GM04504 (cell line): ENCODE measurements around the gene UFC1.

ENCODE experiments used
- DNase-seq: peaks from one replicate; pipeline ENCODE4 v3.0.0-alpha.2; 2012; ENCODE audit warnings: low read depth

The UFC1 gene

DNA sequence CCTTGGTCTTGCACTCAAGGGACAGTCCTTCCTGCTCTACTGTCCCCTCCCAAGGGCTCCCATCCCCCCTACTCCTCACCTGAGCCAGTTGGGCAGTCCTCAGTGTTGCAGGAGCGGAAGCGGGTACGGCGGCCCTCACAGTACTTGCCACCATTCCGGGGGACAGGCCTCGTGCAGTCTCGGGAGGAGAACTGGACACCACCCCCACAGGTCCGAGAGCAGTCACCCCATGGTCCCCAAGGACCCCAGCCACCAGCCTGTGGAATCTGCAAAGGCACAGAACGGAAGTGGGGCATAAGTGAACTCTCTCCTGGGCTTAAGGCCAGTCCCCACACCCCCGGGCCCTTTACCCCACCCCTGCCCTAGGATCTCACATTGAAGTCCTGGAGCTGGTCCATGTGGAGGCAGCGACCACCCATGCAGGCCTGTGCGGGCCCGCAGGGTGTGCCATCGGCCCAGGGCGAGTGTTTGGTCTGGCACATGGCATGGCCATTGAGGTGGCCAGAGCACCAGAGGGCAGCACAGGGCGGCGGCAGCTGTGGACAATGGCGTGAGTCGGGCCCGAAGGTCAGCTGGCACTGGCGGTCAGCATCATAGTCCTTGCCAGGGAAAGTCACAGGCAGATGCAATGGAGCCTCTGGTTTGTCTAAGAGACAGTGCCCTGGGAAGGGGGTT lies 39.9 kb downstream of the UFC1 start:
- DNase-seq, result no peak

- no peak for DNase-seq
Measured at GRCh38 chr1:161195171-161195570, 41.4 kb downstream of the UFC1 start.

DNA sequence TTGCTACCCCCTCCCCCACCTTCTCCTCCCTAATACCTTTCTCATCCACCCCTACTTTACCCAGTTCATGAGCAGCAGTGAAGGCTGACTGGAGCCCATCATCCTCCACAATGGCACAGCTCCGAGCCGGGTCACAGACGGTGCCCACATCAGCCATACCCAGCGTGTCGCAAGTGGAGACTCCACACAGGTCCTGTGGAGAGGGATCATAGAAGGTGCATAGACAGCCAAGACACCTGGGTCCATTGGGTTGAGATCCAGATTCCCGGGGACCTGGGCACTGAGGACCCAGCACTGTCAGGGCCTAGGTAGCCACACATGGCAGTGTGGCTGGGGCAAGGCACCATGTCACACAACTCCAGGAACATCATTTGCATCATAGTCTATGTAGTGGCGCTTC lies 42.3 kb downstream of the UFC1 start:
- DNase-seq, result no peak

DNA sequence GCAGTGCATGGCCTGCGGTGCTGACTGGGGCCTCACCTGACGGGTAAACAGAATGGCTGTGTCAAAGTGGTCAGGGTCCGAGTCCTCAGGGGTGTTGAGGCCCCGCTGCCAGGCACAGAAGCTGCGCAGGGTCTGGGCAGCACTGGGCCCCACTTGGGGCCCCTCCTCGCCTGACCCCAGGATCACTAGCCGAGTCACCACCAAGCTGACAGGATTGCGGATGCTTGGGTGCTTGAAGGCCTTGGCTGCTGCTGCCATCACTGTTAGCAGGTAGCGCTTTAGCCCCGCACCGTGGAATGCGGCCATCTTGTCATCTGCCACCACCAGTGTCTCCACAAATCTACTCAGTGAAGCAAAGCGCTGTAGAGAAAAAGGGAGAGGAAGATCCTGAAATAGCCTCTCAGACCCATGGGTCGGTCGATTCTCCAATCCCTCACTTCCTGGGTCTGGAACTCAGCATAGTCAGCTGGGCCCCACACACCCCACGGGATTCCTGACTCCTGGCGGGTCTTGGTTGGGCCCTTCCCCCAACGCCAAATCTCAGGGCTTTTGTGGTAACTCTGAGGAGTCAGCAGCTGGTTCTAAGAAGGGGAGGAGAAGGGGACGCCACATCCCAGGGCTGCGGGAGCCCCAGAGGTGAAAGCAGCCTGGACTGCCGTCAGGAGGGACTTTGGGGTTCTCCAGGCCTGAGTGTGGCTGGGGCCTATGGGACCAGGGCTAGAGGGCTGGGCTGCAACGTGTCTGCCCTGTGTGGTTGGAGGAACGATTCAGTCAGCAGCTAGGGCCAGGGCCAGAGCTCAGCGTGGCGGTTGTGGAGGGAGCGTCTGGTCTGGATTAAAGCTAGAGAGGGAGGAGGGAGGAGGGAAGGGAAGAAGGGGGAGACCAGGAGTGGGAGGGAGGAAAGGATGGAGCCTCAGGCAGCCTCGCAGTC lies 43.0 kb downstream of the UFC1 start:
- peak; percentile 84 for DNase-seq

DNA sequence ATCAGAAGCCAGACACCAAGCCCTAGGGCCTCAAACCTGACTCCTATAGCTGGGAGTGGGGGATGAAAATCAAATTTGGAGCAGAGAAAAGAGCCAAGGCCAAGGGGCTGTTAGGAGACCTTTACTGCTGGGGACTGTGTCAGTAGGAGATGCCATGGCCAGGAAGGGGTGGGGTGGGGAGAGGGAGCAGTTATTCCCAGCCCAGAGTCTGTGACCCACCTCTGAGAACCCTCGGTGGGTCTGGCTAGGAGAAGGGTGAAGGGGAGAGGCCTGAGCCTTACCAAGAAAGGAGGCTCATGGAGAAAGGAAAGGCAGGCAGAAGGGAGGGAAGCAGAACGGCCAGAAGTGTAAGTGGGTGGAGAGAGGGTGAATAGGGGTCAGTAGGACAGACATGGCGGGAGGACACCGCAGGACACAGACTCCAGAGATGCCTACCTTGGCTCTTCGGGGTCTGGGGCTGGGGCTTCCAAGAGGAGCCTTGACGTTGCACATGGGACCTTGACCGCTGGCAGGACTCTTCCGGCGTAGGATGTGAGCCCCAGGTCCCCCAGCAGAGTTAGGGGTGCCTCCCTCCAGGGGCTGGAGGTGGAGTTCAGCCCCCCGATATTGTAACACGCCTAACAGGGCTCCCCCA lies 43.9 kb downstream of the UFC1 start:
- DNase-seq, result no peak

DNA sequence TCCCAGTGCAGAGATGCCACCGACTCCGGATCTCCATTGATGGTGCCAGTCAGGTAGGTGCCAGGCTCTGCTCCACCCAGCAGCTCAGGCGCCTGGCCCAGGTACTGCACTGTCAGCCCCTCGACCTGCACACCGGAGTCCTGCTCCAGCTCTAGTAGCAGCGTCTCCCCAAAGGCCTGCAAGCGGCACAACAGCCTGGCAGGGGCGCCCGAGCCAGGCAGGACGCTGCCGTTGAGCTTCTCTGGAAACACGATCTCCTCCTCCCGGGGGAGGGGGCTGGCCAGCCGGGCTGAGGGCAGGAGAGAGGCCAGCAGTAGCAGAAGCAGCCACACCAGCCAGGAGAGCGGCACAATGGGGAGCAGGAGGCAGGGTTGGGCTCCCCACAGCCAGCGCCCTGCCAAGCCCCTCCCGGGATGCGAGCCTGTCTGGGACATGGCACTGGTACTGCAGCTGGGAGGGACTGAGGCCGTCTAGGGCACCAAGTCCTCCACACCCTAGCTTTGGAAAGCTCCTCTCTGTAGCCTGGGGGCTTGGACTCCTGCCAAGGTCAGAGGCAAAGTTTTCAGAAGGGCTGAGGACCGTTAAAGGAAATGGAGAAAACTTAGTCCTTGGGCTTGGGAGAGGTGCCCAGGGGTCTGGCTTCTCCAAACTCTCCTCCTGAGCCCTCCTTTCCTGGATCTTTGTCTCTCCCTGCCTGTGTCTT lies 44.6 kb downstream of the UFC1 start:
- DNase-seq, result no peak

DNA sequence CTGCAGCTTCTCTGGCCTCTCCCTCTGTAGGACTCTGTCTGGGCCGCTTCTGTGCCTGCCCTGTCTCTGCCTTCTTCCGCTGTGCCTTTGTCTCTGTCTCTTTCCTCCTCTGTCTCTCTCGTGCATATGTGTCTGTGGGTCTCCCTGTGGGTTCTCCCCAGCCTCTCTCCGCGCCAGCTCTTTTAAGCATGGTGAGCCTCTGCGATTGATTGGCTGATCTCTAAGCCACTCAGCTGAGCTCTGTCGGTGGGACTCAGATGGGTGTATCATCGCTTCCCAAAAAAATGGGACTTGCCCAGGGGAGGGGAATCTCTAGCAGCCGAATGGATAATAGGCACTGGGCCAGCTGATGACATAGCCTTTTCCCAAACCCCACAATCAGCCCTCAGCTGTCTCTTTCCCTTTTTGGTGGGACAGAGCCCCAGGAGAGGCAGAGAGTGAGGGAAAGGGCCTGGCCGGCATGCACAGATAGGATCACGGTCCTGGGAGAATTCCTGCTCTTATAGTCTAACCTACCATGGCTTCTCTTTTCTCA lies 45.2 kb downstream of the UFC1 start, which contains the start of gene ADAMTS4:
Gene ADAMTS4, minus strand, starts transcription at position 158 of the 535 bp plus-strand sequence. CDS start 427 bp downstream, outside the sequence.
- DNase-seq, result peak; percentile 67

GRCh38 chr1:161199506-161200139 lies 45.8 kb downstream of the UFC1 start:
- no peak for DNase-seq

GRCh38 chr1:161200421-161200991 lies 46.7 kb downstream of the UFC1 start:
- DNase-seq, result no peak

DNA sequence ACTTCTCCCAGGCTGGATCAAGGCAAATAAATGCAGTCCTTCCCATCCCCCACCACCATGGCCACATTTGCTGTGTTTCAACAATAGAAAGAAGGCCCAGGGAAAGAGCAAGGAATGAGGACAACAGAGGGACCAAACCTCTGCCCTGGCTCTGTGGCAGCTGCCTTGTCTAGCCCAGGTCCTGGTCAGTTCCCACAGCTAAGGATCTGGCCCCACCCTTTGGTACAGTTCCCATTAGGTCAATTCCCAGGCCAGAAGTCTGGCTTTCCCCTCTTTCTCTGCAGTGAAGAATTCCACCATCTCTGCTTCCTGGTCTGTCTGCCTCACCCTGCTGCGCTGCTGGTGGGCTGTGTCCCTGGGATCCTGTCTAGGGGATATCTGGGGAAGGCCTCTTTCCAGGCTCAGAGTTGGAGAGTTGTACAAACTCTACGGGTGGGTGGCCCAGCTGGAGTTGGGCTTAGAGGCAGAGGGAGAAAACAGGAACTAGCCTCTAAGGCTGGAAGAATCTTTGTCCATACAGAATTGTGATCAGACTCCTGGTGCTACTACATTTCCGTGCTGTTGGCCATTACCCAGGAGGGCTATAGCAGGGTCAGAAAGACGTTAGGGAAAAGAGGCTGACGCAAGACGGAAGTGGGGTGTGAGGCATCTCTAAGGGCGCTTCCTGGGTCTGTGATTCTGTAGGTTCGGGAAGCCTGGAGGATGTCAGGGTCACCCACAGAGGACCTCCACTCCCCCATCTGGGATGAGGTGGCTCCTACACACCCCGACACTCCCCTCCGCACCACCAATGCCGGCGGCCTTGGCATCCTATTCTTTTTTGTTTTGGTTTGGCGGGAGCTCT lies 47.4 kb downstream of the UFC1 start:
- no peak for DNase-seq

GRCh38 chr1:161201836-161202712 lies 48.3 kb downstream of the UFC1 start, which contains the start of gene NDUFS2:
NDUFS2 (plus strand) TSS chr1:161202367; CDS start chr1:161202386, 19 bp downstream.
- DNase-seq, result peak; percentile 99

DNA sequence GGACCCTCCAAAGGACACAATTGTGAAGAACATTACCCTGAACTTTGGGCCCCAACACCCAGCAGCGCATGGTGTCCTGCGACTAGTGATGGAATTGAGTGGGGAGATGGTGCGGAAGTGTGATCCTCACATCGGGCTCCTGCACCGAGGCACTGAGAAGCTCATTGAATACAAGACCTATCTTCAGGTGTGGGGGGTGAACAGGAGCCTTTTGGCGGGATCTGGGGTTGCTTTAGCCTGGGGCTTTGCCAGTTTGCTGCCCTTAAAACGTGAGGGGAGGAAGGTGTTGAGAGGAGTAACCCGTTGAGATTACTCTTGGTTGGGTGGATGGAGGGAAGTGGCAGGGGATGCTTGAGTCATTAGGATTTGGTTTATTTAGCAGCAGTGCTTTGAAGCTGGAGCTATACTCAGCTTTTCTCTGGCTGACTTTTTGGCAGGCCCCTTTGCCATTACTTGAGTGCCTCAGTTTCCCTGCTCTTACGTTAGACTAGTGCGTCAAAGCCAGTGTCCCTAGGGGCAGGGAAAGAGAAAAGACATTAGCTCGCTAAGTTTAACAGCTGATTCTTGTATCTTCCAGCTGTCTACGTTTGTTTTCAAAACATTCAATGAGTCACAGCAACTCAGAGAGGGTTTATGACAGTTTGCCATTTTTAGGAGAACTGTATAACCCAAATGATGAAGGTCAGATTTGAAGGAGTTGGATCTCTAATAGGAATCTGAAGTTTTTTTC lies 52.8 kb downstream of the UFC1 start:
- no peak for DNase-seq

- DNase-seq, result no peak
Measured at GRCh38 chr1:161207173-161207572, 53.4 kb downstream of the UFC1 start.
